BLaER1 (cell line): Measurements from ENCODE around the gene GMDS.

Experiments
- H3K27ac ChIP-seq: shearing (Covaris generic); formaldehyde crosslinking; 2 replicates; pipeline ENCODE4 v1.8.1; 2022
- H3K27me3 ChIP-seq: shearing (Covaris generic); formaldehyde crosslinking; 2 replicates; pipeline ENCODE4 v1.8.1; 2022
- H3K36me3 ChIP-seq: shearing (Covaris generic); formaldehyde crosslinking; 2 replicates; pipeline ENCODE4 v1.8.1; 2022
- H3K4me1 ChIP-seq: shearing (Covaris generic); formaldehyde crosslinking; 2 replicates; pipeline ENCODE4 v1.8.1; 2022
- H3K4me2 ChIP-seq: shearing (Covaris generic); formaldehyde crosslinking; 2 replicates; pipeline ENCODE4 v1.8.1; 2022
- H3K4me3 ChIP-seq: shearing (Covaris generic); formaldehyde crosslinking; 2 replicates; pipeline ENCODE4 v1.8.1; 2022
- H3K9ac ChIP-seq: shearing (Covaris generic); formaldehyde crosslinking; 2 replicates; pipeline ENCODE4 v1.8.1; 2022
- H3K9me3 ChIP-seq: shearing (Covaris generic); formaldehyde crosslinking; 2 replicates; pipeline ENCODE4 v1.8.1; 2022
- H4K20me1 ChIP-seq: shearing (Covaris generic); formaldehyde crosslinking; 2 replicates; pipeline ENCODE4 v1.8.1; 2022
- Cebpa-rat ChIP-seq: shearing (Covaris generic); IDR thresholded peaks from 2 replicates; pipeline ENCODE4 v1.8.1; 2022

GMDS gene

DNA sequence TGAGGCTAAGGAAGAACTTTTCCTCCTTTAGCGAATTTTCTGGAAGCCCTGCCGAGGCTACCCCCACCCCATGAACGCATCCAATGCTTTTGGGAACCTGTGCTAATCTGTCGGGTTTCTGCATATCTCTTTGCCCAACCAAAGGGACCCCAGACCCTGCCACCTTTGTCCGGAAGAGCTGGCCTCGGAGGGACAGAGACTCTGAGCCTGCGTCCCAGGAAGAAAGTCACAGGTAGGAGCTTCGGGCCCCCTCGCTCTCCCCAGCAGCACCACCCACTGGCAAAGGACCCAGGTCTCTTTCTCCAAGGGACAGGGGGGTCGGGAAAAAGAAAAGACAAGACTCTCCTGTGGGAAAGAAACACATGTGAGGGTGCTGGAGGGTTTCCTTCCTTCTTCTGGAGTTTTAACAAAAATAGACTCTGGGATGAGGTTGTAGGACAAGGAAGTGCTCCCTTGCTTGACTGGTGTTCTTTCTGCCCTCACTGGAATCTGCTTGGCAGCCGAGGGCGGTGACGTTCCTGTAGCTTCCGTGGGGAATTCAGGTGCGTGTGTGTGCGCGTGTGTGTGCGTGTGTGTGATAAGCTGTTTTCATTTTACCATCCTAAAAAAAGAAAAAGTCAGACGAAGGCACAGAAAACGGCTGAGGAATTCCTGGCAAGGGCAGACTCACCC lies 652.0 kb downstream of the GMDS start:
- peaks cover 9% of the 10 kb centered on the region; the same call in 1 of the 2 replicates for H4K20me1 ChIP-seq
- H3K27ac ChIP-seq: no peak overlapping the region
- no peaks in the 10 kb centered on the region for H3K9me3 ChIP-seq
- H3K4me1 ChIP-seq: peaks cover 23% of the 10 kb centered on the region
- TF ChIP-seq Cebpa-rat: no peak
- no peak overlapping the region for H3K9ac ChIP-seq
- no peaks in the 10 kb centered on the region for H3K36me3 ChIP-seq
- no peak overlapping the region for H3K4me2 ChIP-seq
- H3K27me3 ChIP-seq: peaks cover 29% of the 10 kb centered on the region
- no peak overlapping the region for H3K4me3 ChIP-seq

DNA sequence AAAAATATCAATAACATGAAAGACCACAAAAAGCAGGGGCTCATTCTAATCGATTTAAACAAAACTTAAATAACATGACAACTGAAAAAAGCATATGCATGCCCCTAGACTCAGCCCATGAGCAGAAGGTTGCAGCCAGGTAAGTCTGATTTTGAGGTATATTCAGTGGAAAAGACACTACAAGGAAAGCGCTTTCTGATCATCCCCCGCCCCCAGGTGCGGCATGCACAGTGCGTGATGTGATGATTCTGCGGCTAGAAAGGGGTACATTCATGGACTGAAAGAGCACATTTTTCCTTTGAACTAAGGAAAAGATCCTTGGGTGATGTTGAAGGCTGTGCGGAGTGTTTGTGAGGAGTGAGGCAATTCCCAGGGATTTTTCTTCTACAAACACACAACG lies 652.6 kb downstream of the GMDS start:
- H4K20me1 ChIP-seq: peaks cover 9% of the 10 kb centered on the region; the same call in 1 of the 2 replicates
- H3K4me1 ChIP-seq: peaks cover 23% of the 10 kb centered on the region
- H3K4me2 ChIP-seq: no peak overlapping the region
- no peaks in the 10 kb centered on the region for H3K36me3 ChIP-seq
- TF ChIP-seq Cebpa-rat: no peak
- H3K9me3 ChIP-seq: no peaks in the 10 kb centered on the region
- H3K27ac ChIP-seq: no peak overlapping the region
- H3K27me3 ChIP-seq: peaks cover 29% of the 10 kb centered on the region
- H3K4me3 ChIP-seq: no peak overlapping the region
- no peak overlapping the region for H3K9ac ChIP-seq

- H3K27me3 ChIP-seq: peaks cover 29% of the 10 kb centered on the region
- TF ChIP-seq Cebpa-rat: no peak
- H3K9me3 ChIP-seq: no peaks in the 10 kb centered on the region
- H4K20me1 ChIP-seq: peaks cover 9% of the 10 kb centered on the region; the same call in 1 of the 2 replicates
- no peak overlapping the region for H3K4me2 ChIP-seq
- peaks cover 23% of the 10 kb centered on the region for H3K4me1 ChIP-seq
- no peaks in the 10 kb centered on the region for H3K36me3 ChIP-seq
- no peak overlapping the region for H3K4me3 ChIP-seq
- no peak overlapping the region for H3K9ac ChIP-seq
- no peak overlapping the region for H3K27ac ChIP-seq
These were observed 653.5 kb downstream of the GMDS start for GRCh38 chr6:1591926-1592325.

DNA sequence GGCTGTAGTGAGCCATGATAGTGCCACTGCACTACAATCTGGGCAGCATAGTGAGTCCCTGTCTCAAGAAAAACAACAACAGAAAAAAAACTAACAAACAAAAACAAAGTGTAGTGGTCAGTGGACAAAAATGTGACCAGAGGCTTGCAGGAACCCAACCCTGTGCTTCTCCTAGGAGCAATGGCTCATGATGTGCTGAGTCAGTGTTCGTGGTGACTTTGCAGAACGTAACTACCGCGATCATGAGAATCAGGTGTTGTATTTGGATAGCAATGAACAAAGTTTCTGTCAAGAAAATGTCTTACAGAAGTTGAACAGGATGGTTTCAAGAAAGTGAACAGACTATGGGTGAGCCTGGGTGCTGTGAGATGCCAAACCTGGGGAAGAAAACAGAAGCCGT lies 654.2 kb downstream of the GMDS start:
- H4K20me1 ChIP-seq: peaks cover 9% of the 10 kb centered on the region; the same call in 1 of the 2 replicates
- H3K27ac ChIP-seq: no peak overlapping the region
- peaks cover 29% of the 10 kb centered on the region for H3K27me3 ChIP-seq
- no peaks in the 10 kb centered on the region for H3K36me3 ChIP-seq
- no peak overlapping the region for H3K9ac ChIP-seq
- no peak overlapping the region for H3K4me3 ChIP-seq
- no peak for TF ChIP-seq Cebpa-rat
- no peaks in the 10 kb centered on the region for H3K9me3 ChIP-seq
- H3K4me1 ChIP-seq: peaks cover 23% of the 10 kb centered on the region
- H3K4me2 ChIP-seq: no peak overlapping the region

GRCh38 chr6:1590580-1590979 lies 654.8 kb downstream of the GMDS start:
- Histone ChIP-seq H3K27ac (no peak overlapping the region), H4K20me1 (peaks cover 6% of the 10 kb centered on the region; the same call in 1 of the 2 replicates), H3K4me1 (peaks cover 16% of the 10 kb centered on the region), H3K9me3 (no peaks in the 10 kb centered on the region), H3K27me3 (peaks cover 23% of the 10 kb centered on the region), H3K4me3 (no peak overlapping the region), H3K36me3 (no peaks in the 10 kb centered on the region), H3K4me2 (no peak overlapping the region), H3K9ac (no peak overlapping the region)
- TF ChIP-seq Cebpa-rat: no peak

DNA sequence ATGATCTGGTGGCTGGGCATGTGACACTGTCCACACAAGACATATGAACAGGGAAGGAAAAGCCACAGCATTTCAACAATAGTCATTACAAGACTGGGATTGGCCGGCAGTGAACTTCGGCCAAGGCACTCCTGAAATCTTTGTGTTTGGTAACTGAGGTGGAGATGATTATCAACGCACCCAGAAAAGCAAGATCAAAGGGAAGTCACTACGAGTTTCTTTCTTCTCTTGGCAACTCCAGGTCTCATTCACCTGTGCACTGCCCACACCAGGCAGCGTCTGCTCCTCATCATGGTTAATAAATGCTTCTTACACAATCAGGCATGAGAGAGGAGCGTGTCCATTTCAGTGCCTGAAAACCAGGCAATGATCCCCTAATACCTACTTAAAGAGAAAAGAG lies 656.2 kb downstream of the GMDS start:
- TF ChIP-seq Cebpa-rat: no peak
- Histone ChIP-seq H3K9ac (no peak overlapping the region), H3K27me3 (peaks cover 10% of the 10 kb centered on the region), H3K4me2 (no peak overlapping the region), H3K4me1 (peaks cover 2% of the 10 kb centered on the region), H3K9me3 (no peaks in the 10 kb centered on the region), H3K27ac (no peak overlapping the region), H3K4me3 (no peak overlapping the region), H3K36me3 (no peaks in the 10 kb centered on the region), H4K20me1 (no peaks in the 10 kb centered on the region)

GRCh38 chr6:1587977-1588376 lies 657.4 kb downstream of the GMDS start:
- H3K9me3 ChIP-seq: no peaks in the 10 kb centered on the region
- no peak overlapping the region for H3K4me2 ChIP-seq
- no peak for TF ChIP-seq Cebpa-rat
- H3K36me3 ChIP-seq: no peaks in the 10 kb centered on the region
- no peaks in the 10 kb centered on the region for H3K4me1 ChIP-seq
- no peak overlapping the region for H3K27ac ChIP-seq
- no peaks in the 10 kb centered on the region for H4K20me1 ChIP-seq
- no peak overlapping the region for H3K4me3 ChIP-seq
- H3K27me3 ChIP-seq: no peaks in the 10 kb centered on the region
- H3K9ac ChIP-seq: no peak overlapping the region

- no peak for TF ChIP-seq Cebpa-rat
- Histone ChIP-seq H3K9ac (no peak overlapping the region), H3K4me2 (no peak overlapping the region), H3K4me1 (no peaks in the 10 kb centered on the region), H4K20me1 (no peaks in the 10 kb centered on the region), H3K9me3 (no peaks in the 10 kb centered on the region), H3K4me3 (no peak overlapping the region), H3K27me3 (no peaks in the 10 kb centered on the region), H3K27ac (no peak overlapping the region), H3K36me3 (no peaks in the 10 kb centered on the region)
These were observed 657.9 kb downstream of the GMDS start for GRCh38 chr6:1587546-1587945.

DNA sequence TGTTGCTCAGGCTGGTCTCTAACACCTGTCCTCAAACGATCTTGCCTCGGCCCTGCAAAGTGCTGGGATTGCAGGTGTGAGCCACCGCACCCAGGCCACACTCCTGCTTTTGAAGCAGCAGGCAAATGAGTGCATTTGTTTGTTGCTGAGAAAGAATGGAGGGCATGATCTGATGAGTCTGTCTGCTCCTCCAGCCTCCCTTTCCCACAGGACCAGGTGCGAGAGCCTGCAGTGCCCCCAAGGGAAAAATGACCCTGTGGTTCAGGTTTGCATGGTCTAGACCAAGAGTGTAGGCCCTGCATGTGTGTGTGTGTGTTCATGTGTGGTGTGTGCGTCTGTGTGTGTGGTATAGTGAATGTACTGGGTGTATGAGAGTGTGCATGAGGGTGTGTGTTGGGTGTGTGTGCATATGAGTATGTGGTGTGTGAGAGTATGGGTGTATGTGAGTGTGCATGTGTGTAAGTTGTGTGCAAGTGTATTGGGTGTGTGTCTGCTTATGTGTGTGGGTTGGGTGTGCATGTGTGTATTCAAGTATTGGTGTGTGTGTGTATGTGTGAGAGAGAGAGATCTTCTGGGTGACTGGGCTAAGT lies 658.4 kb downstream of the GMDS start:
- Histone ChIP-seq H3K27ac (no peak overlapping the region), H3K4me3 (no peak overlapping the region), H3K4me2 (no peak overlapping the region), H3K36me3 (no peaks in the 10 kb centered on the region), H3K4me1 (no peaks in the 10 kb centered on the region), H3K9me3 (no peaks in the 10 kb centered on the region), H3K27me3 (no peaks in the 10 kb centered on the region), H4K20me1 (no peaks in the 10 kb centered on the region), H3K9ac (no peak overlapping the region)
- TF ChIP-seq Cebpa-rat: no peak

GRCh38 chr6:1586256-1586655 lies 659.1 kb downstream of the GMDS start:
- Histone ChIP-seq H3K9me3 (no peaks in the 10 kb centered on the region), H3K27ac (no peak overlapping the region), H3K4me2 (no peak overlapping the region), H3K27me3 (no peaks in the 10 kb centered on the region), H3K4me3 (no peak overlapping the region), H3K4me1 (no peaks in the 10 kb centered on the region), H4K20me1 (no peaks in the 10 kb centered on the region), H3K36me3 (no peaks in the 10 kb centered on the region), H3K9ac (no peak overlapping the region)
- TF ChIP-seq Cebpa-rat: no peak
